ENCODE results near the gene RNF13. TPM values are rescaled to one million over a fixed set of nuclear protein-coding genes. Genes with fewer than 3 reads are reported as not detected.

RNF13 gene
- total and polyA plus RNA-seq, 2 donors (not counting 3 experiments of a cell fraction or from before 2014, with no cell fraction given): 16.4 to 27.1 TPM

- ChIA-PET CTCF (no interaction called here), POLR2A (no interaction called here)
- dilution Hi-C loops (cut with MboI; ENCODE audit: extremely low pct_ligation_motif_present, low sequenced_read_pairs) (no loop called here), intact Hi-C loops (cut with micrococcal nuclease) (no loop called here)
- FAIRE-seq: no peak
- H3K4me3 ChIP-seq (replicated peaks in 1 of 3; ENCODE audit: insufficient read depth in 1 of 3, low read depth in 1 of 3, low read length in 3 of 3): no peak overlapping the region
- no peaks in the 10 kb centered on the region for H3K9me1 ChIP-seq (replicated peaks; ENCODE audit: control insufficient read depth, extremely low read depth, insufficient read depth, low read length)
- no peaks in the 10 kb centered on the region for H3K9me3 ChIP-seq (replicated peaks; ENCODE audit: control insufficient read depth, insufficient read depth, low read length)
- BruUV-seq (replicated peaks): no TSS peak
- H3K27ac ChIP-seq (ENCODE audit: insufficient read depth, low read depth, low read length): no peak overlapping the region
- DNase-seq (ENCODE audit: low read depth, low spot score): no peak
- H3K79me2 ChIP-seq (ENCODE audit: control insufficient read depth, insufficient read depth, low read length): no peaks in the 10 kb centered on the region
- H2AFZ ChIP-seq (ENCODE audit: low read depth, low read length): no peak overlapping the region
- no peaks in the 10 kb centered on the region for H3K36me3 ChIP-seq (ENCODE audit: control insufficient read depth in 2 of 2, extremely low read depth in 1 of 2, insufficient read depth in 2 of 2, low read length in 2 of 2)
- H4K20me1 ChIP-seq (replicated peaks; ENCODE audit: control insufficient read depth, extremely low read depth, insufficient read depth, low read length): no peaks in the 10 kb centered on the region
- TF ChIP-seq MAX (IDR thresholded peaks at IDR 0.05; ENCODE audit: insufficient read depth, insufficient read length) (no peak), POLR2A (IDR thresholded peaks at IDR 0.05; ENCODE audit: low read depth, low read length) (no peak), MYC (IDR thresholded peaks at IDR 0.05; ENCODE audit: low read depth, low read length) (no peak), POLR2AphosphoS5 (IDR thresholded peaks at IDR 0.05; ENCODE audit: insufficient read depth, low read depth, low read length) (no peak), FOS (IDR thresholded peaks at IDR 0.05; ENCODE audit: borderline replicate concordance, insufficient read depth, low read length) (no peak), CTCF (IDR thresholded peaks at IDR 0.05; ENCODE audit: extremely low read depth in 1 of 2, insufficient read depth in 1 of 2, low read depth in 1 of 2, low read length in 2 of 2) (no peak), JUN (IDR thresholded peaks at IDR 0.05; ENCODE audit: borderline replicate concordance, insufficient read depth, insufficient read length, low read depth) (no peak), EZH2 (IDR thresholded peaks at IDR 0.05; ENCODE audit: borderline replicate concordance, low read depth, low read length, severe bottlenecking) (no peak), GATA2 (IDR thresholded peaks at IDR 0.05; ENCODE audit: insufficient read depth, insufficient read length, low read depth, low read length) (no peak)
- no peaks in the 10 kb centered on the region for H3K4me1 ChIP-seq (ENCODE audit: control insufficient read depth, extremely low read depth, insufficient read depth, low read length)
- peaks cover 3 to 21% of the 10 kb centered on the region in 2 experiments for H3K27me3 ChIP-seq (ENCODE audit: control insufficient read depth in 2 of 2, insufficient read depth in 2 of 2, low read length in 2 of 2)
- no peak overlapping the region for H3K4me2 ChIP-seq (ENCODE audit: insufficient read depth, low read length)
- no peak overlapping the region for H3K9ac ChIP-seq (replicated peaks; ENCODE audit: extremely low read depth, insufficient read depth, low read length)
Measured at GRCh38 chr3:149998946-149999345, 185.9 kb downstream of the RNF13 start.

Measured in endothelial cell of umbilical vein (primary cell).